MM.1S (cell line): ENCODE results near the gene CAPN8.

Experiments used
- EZH2 ChIP-seq: fragments of 300-600 bp; sonication (generic); optimal IDR thresholded peaks from 2 replicates; pipeline ENCODE3; 2017; ENCODE audit warnings: low read depth, mild to moderate bottlenecking, antibody characterized with exemption, low read length, mixed read lengths
- TF ChIP-seq, protein P1 (sequence below): fragments of 300-600 bp; sonication (generic); IDR thresholded peaks from 2 replicates; pipeline ENCODE4 v1.5.1; 2016; ENCODE audit warnings: antibody characterized with exemption, low read length, mixed read lengths

DNA sequence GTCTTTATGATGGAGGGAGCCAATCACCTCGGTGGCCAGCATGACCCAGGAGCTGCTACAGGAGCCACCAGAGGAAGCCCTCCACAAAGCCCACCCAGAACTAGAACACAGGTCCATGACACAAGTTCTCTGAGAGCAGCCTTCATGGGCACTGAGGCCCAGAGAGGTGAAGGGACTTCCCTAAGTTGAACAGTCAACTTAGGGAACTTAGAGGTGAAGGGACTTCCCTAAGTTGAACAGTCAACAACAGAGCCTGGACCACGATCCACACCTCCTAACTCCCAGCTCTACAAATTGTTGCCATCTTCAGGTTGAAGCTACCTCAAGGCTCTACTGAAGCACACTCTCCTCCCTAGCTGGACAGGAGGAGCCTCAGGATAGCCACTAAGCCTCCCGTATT is 139.5 kb downstream of the CAPN8 start:
- TF ChIP-seq EZH2, result no peak
- TF ChIP-seq, protein P1, sequence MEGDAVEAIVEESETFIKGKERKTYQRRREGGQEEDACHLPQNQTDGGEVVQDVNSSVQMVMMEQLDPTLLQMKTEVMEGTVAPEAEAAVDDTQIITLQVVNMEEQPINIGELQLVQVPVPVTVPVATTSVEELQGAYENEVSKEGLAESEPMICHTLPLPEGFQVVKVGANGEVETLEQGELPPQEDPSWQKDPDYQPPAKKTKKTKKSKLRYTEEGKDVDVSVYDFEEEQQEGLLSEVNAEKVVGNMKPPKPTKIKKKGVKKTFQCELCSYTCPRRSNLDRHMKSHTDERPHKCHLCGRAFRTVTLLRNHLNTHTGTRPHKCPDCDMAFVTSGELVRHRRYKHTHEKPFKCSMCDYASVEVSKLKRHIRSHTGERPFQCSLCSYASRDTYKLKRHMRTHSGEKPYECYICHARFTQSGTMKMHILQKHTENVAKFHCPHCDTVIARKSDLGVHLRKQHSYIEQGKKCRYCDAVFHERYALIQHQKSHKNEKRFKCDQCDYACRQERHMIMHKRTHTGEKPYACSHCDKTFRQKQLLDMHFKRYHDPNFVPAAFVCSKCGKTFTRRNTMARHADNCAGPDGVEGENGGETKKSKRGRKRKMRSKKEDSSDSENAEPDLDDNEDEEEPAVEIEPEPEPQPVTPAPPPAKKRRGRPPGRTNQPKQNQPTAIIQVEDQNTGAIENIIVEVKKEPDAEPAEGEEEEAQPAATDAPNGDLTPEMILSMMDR, result no peak
